HepG2 (cell line): ENCODE measurements around the gene C20orf144.

Experiments used
- FOXP1 ChIP-seq, 2 experiments: fragments of 450-650 bp in 1 of 2; IDR thresholded peaks; 2 replicates each; pipeline ENCODE4 v1.6.1; 2017 to 2018; ENCODE audit warnings: antibody characterized with exemption in 1 of 2
- KLF16 ChIP-seq, 2 experiments: sonication (generic) in 1 of 2; formaldehyde crosslinking in 1 of 2; IDR thresholded peaks; 2 replicates each; pipeline versions ENCODE4 v1.6.1 to v1.8.0; 2016 to 2023; ENCODE audit warnings: missing genetic modification reagents in 2 of 2, missing compliant biosample characterization in 1 of 2
- U2AF2 ChIP-seq: fragments of 200-400 bp; formaldehyde crosslinking; IDR thresholded peaks from 2 replicates; pipeline ENCODE4 v1.6.1; 2017; ENCODE audit warnings: low read depth, mild to moderate bottlenecking, low read length
- ZFP41 ChIP-seq: sonication (generic); formaldehyde crosslinking; IDR thresholded peaks from 2 replicates; pipeline ENCODE4 v1.4.0; 2020; ENCODE audit warnings: mild to moderate bottlenecking, missing genetic modification reagents, borderline replicate concordance
- ZNF256 ChIP-seq: sonication (generic); formaldehyde crosslinking; conservative IDR thresholded peaks from 2 replicates; pipeline ENCODE4 v1.4.0; 2020; ENCODE audit warnings: missing genetic modification reagents

GRCh38 chr20:33626190-33626589 is 35.9 kb upstream of the C20orf144 start:
- TF ChIP-seq FOXP1 (IDR thresholded peaks at IDR 0.05) (no peak), FOXP1 (CRISPR knock-in tag; IDR thresholded peaks at IDR 0.05) (no peak), KLF16 (CRISPR knock-in tag; IDR thresholded peaks at IDR 0.05) (no peak), ZFP41 (CRISPR knock-in tag) (no peak), U2AF2 (no peak), ZNF256 (no peak)
